DND-41 (cell line): ENCODE measurements around the gene GPATCH3.

ENCODE experiments used
- EZH2 ChIP-seq: IDR thresholded peaks from 3 replicates; pipeline ENCODE4 v1.6.1; 2012; ENCODE audit warnings: borderline replicate concordance, low read depth, mild to moderate bottlenecking, moderate library complexity, low read length, inconsistent platforms; ENCODE audit not compliant: severe bottlenecking
- TF ChIP-seq, protein P1 (sequence below): IDR thresholded peaks from 2 replicates; pipeline ENCODE4 v1.5.1; 2012; ENCODE audit warnings: borderline replicate concordance, low read length, moderate library complexity, mild to moderate bottlenecking; ENCODE audit not compliant: poor library complexity, severe bottlenecking; ENCODE audit errors: extremely low read depth

DNA sequence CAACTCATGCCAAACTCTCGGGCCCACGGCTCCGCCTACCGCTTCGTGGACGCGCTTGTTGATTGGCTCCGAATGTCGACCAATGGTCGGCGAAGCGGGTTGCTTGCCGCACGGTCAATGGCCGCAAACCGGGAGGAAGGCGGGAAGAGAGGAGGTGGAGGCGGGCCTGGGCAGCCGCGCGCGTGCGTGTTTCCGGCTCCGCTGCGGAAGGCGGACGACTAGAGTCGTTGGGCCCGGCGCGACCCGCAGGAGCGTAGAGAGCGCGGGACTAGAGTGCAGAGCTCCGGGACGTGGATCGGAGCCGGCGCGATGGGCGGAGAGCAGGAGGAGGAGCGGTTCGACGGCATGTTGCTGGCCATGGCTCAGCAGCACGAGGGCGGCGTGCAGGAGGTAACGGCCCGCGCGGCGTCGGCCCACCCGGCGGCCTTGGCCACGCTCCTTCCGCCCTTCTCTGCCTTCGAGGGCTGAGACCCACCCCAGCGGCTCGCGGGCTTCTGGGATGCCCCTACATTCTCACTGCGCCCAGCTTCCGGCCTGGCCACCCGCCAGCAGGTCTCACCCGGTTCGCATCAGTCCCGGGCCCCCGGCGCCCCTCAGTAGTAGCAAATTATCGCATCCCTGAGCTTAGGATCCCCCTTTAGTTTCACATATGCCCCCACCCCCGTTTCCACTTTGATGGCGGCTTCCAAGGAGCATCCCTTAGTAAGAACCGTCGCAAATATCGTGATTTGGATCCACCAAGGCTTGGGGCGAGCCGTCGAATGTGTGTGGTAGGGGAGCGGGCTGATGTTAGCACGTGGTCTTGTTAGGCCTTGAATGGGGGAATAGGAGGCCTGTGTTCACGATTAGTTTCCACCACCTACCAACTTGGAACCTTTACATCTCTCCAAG lies 21.5 kb upstream of the GPATCH3 start, which contains the start of gene NUDC:
- TF ChIP-seq, protein P1, sequence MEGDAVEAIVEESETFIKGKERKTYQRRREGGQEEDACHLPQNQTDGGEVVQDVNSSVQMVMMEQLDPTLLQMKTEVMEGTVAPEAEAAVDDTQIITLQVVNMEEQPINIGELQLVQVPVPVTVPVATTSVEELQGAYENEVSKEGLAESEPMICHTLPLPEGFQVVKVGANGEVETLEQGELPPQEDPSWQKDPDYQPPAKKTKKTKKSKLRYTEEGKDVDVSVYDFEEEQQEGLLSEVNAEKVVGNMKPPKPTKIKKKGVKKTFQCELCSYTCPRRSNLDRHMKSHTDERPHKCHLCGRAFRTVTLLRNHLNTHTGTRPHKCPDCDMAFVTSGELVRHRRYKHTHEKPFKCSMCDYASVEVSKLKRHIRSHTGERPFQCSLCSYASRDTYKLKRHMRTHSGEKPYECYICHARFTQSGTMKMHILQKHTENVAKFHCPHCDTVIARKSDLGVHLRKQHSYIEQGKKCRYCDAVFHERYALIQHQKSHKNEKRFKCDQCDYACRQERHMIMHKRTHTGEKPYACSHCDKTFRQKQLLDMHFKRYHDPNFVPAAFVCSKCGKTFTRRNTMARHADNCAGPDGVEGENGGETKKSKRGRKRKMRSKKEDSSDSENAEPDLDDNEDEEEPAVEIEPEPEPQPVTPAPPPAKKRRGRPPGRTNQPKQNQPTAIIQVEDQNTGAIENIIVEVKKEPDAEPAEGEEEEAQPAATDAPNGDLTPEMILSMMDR, result no peak
- TF ChIP-seq EZH2, result no peak
